PC-3 (cell line): ENCODE measurements around the gene TMEM178A.

ENCODE experiments used
- EZH2 ChIP-seq: fragments of 300-600 bp; sonication (generic); IDR thresholded peaks from one replicate; pipeline ENCODE4 v1.6.1; 2017; ENCODE audit warnings: antibody characterized with exemption, mild to moderate bottlenecking, low read length; ENCODE audit not compliant: unreplicated experiment
- TF ChIP-seq, protein P1 (sequence below): fragments of 300-600 bp; sonication (generic); conservative IDR thresholded peaks from 2 replicates; pipeline ENCODE4 v1.5.1; 2017; ENCODE audit warnings: antibody characterized with exemption, low read depth, mild to moderate bottlenecking, low read length

DNA sequence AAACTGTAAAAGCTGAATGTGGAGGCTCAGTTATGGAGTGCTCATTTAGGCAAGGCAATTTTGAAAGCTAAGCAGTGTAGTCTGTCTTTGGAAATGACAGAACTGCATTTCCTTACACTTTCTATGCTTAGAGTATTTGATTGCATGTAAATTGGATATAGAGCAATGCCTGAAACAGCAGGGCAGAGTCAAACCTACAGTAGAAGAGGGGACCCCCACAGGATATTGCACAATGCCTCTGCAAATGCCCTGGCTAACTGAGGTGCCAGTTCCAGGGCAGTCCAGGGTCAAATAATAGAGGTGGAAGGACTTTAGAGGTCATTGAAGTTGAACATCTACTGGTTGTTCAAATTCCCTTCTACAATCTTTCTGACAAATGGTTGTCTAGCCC, 2.2 kb downstream of the TMEM178A start:
- TF ChIP-seq, protein P1, sequence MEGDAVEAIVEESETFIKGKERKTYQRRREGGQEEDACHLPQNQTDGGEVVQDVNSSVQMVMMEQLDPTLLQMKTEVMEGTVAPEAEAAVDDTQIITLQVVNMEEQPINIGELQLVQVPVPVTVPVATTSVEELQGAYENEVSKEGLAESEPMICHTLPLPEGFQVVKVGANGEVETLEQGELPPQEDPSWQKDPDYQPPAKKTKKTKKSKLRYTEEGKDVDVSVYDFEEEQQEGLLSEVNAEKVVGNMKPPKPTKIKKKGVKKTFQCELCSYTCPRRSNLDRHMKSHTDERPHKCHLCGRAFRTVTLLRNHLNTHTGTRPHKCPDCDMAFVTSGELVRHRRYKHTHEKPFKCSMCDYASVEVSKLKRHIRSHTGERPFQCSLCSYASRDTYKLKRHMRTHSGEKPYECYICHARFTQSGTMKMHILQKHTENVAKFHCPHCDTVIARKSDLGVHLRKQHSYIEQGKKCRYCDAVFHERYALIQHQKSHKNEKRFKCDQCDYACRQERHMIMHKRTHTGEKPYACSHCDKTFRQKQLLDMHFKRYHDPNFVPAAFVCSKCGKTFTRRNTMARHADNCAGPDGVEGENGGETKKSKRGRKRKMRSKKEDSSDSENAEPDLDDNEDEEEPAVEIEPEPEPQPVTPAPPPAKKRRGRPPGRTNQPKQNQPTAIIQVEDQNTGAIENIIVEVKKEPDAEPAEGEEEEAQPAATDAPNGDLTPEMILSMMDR = no peak
- TF ChIP-seq EZH2 = no peak
